HepG2 (cell line): ENCODE results near the gene SECTM1. TPM values are rescaled to one million over a fixed set of nuclear protein-coding genes. Genes with fewer than 3 reads are reported as not detected.

ENCODE experiments used
- HOXA3 ChIP-seq: sonication (generic); formaldehyde crosslinking; IDR thresholded peaks from 2 replicates; pipeline ENCODE4 v1.5.0; 2020; ENCODE audit warnings: missing genetic modification reagents
- HOXA9 ChIP-seq: sonication (generic); formaldehyde crosslinking; IDR thresholded peaks from 2 replicates; pipeline ENCODE4 v1.8.1; 2022; ENCODE audit warnings: missing genetic modification reagents, mild to moderate bottlenecking, moderate library complexity, borderline replicate concordance
- NRL ChIP-seq: sonication (generic); formaldehyde crosslinking; IDR thresholded peaks from 2 replicates; pipeline ENCODE4 v1.5.0; 2020; ENCODE audit warnings: missing genetic modification reagents, mild to moderate bottlenecking, moderate library complexity, borderline replicate concordance
- POLR2G ChIP-seq: fragments of 200-400 bp; formaldehyde crosslinking; IDR thresholded peaks from 2 replicates; pipeline ENCODE4 v1.6.1; 2018; ENCODE audit warnings: mild to moderate bottlenecking, low read depth, low read length, moderate library complexity
- SKI ChIP-seq: fragments of 450-650 bp; IDR thresholded peaks from one replicate; pipeline ENCODE4 v1.6.1; 2018; ENCODE audit warnings: mild to moderate bottlenecking; ENCODE audit not compliant: partially characterized antibody
- STAT5B ChIP-seq: sonication (generic); formaldehyde crosslinking; IDR thresholded peaks from 2 replicates; pipeline ENCODE4 v1.4.0; 2020; ENCODE audit warnings: missing genetic modification reagents
- ZBTB25 ChIP-seq: IDR thresholded peaks from 2 replicates; pipeline ENCODE4 v1.6.1; 2018; ENCODE audit warnings: missing genetic modification reagents
- ZFP91 ChIP-seq: sonication (generic); formaldehyde crosslinking; IDR thresholded peaks from 2 replicates; pipeline ENCODE4 v1.9.0; 2022; ENCODE audit warnings: missing genetic modification reagents, mild to moderate bottlenecking, borderline replicate concordance
- ZIK1 ChIP-seq: sonication (generic); formaldehyde crosslinking; IDR thresholded peaks from 2 replicates; pipeline ENCODE4 v1.5.0; 2020; ENCODE audit warnings: mild to moderate bottlenecking, low read depth, missing genetic modification reagents, borderline replicate concordance
- ZNF567 ChIP-seq: sonication (generic); formaldehyde crosslinking; IDR thresholded peaks from 2 replicates; pipeline ENCODE4 v1.8.1; 2023; ENCODE audit warnings: mild to moderate bottlenecking, missing genetic modification reagents, borderline replicate concordance
- ZNF841 ChIP-seq: sonication (generic); formaldehyde crosslinking; IDR thresholded peaks from 2 replicates; pipeline ENCODE4 v1.8.1; 2023; ENCODE audit warnings: missing genetic modification reagents, borderline replicate concordance
- polyA plus RNA-seq, 8 experiments: library from polyadenylated mRNA; depleted of rRNA in 3 of 8; stranded (reverse) in 7 of 8; unstranded in 1 of 8; fragments of >200 nt; fragmentation: Illumina TruSeq in 4 of 8; extraction: Trizol in 4 of 8; gene quantifications; 2 replicates each; pipeline versions ENCODE4 v1.2.1 to v1.2.3, GENCODE V29; 2011 to 2016; ENCODE audit warnings: low read depth in 4 of 8, missing spikeins in 1 of 8, mixed read lengths in 1 of 8; ENCODE audit not compliant: insufficient read depth in 1 of 8
- total RNA-seq, 5 experiments: library from RNA; depleted of rRNA; stranded (reverse); fragments of >200 nt; fragmentation: Illumina TruSeq; extraction: Trizol; gene quantifications; 2 replicates each; pipeline ENCODE4 v1.2.3, GENCODE V29; 2016; ENCODE audit warnings: low read depth in 1 of 5
- TF ChIP-seq, protein P1 (sequence below): sonication (generic); formaldehyde crosslinking; IDR thresholded peaks from 2 replicates; pipeline ENCODE4 v1.9.0; 2021; ENCODE audit warnings: mild to moderate bottlenecking, missing genetic modification reagents
- TF ChIP-seq, protein P2 (sequence below): sonication (generic); formaldehyde crosslinking; IDR thresholded peaks from 2 replicates; pipeline ENCODE4 v1.5.0; 2020; ENCODE audit warnings: mild to moderate bottlenecking, missing genetic modification reagents, moderate library complexity
- TF ChIP-seq, protein P3 (sequence below): sonication (generic); formaldehyde crosslinking; IDR thresholded peaks from 2 replicates; pipeline ENCODE4 v1.4.0; 2020; ENCODE audit warnings: missing genetic modification reagents

SECTM1 gene
- total and polyA plus RNA-seq, 2 of the 13 experiments (the other 11 are each of a cell fraction or from before 2014, with no cell fraction given), result 3.5 to 5.3 TPM

GRCh38 chr17:82330322-82331239 lies 3.0 kb downstream of the SECTM1 start (continued):
- TF ChIP-seq, protein P1, sequence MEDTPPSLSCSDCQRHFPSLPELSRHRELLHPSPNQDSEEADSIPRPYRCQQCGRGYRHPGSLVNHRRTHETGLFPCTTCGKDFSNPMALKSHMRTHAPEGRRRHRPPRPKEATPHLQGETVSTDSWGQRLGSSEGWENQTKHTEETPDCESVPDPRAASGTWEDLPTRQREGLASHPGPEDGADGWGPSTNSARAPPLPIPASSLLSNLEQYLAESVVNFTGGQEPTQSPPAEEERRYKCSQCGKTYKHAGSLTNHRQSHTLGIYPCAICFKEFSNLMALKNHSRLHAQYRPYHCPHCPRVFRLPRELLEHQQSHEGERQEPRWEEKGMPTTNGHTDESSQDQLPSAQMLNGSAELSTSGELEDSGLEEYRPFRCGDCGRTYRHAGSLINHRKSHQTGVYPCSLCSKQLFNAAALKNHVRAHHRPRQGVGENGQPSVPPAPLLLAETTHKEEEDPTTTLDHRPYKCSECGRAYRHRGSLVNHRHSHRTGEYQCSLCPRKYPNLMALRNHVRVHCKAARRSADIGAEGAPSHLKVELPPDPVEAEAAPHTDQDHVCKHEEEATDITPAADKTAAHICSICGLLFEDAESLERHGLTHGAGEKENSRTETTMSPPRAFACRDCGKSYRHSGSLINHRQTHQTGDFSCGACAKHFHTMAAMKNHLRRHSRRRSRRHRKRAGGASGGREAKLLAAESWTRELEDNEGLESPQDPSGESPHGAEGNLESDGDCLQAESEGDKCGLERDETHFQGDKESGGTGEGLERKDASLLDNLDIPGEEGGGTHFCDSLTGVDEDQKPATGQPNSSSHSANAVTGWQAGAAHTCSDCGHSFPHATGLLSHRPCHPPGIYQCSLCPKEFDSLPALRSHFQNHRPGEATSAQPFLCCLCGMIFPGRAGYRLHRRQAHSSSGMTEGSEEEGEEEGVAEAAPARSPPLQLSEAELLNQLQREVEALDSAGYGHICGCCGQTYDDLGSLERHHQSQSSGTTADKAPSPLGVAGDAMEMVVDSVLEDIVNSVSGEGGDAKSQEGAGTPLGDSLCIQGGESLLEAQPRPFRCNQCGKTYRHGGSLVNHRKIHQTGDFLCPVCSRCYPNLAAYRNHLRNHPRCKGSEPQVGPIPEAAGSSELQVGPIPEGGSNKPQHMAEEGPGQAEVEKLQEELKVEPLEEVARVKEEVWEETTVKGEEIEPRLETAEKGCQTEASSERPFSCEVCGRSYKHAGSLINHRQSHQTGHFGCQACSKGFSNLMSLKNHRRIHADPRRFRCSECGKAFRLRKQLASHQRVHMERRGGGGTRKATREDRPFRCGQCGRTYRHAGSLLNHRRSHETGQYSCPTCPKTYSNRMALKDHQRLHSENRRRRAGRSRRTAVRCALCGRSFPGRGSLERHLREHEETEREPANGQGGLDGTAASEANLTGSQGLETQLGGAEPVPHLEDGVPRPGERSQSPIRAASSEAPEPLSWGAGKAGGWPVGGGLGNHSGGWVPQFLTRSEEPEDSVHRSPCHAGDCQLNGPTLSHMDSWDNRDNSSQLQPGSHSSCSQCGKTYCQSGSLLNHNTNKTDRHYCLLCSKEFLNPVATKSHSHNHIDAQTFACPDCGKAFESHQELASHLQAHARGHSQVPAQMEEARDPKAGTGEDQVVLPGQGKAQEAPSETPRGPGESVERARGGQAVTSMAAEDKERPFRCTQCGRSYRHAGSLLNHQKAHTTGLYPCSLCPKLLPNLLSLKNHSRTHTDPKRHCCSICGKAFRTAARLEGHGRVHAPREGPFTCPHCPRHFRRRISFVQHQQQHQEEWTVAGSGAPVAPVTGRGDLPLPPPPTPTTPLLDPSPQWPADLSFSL (CRISPR knock-in tag), result no peak
- peak; percentile 86 for TF ChIP-seq SKI
- no peak; the same call in 1 of the 2 replicates for TF ChIP-seq ZNF567 (CRISPR knock-in tag)
- TF ChIP-seq ZFP91, result peak; percentile 84
- TF ChIP-seq ZNF841 (CRISPR knock-in tag), result no peak
- TF ChIP-seq, protein P2, sequence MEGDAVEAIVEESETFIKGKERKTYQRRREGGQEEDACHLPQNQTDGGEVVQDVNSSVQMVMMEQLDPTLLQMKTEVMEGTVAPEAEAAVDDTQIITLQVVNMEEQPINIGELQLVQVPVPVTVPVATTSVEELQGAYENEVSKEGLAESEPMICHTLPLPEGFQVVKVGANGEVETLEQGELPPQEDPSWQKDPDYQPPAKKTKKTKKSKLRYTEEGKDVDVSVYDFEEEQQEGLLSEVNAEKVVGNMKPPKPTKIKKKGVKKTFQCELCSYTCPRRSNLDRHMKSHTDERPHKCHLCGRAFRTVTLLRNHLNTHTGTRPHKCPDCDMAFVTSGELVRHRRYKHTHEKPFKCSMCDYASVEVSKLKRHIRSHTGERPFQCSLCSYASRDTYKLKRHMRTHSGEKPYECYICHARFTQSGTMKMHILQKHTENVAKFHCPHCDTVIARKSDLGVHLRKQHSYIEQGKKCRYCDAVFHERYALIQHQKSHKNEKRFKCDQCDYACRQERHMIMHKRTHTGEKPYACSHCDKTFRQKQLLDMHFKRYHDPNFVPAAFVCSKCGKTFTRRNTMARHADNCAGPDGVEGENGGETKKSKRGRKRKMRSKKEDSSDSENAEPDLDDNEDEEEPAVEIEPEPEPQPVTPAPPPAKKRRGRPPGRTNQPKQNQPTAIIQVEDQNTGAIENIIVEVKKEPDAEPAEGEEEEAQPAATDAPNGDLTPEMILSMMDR (CRISPR knock-in tag), result peak; percentile 20; the same call in 1 of the 2 replicates
- peak; percentile 59; the same call in 1 of the 2 replicates for TF ChIP-seq NRL (CRISPR knock-in tag)
- peak; percentile 82 for TF ChIP-seq HOXA3
- TF ChIP-seq ZBTB25, result no peak
- no peak for TF ChIP-seq STAT5B (CRISPR knock-in tag)
- TF ChIP-seq, protein P3, sequence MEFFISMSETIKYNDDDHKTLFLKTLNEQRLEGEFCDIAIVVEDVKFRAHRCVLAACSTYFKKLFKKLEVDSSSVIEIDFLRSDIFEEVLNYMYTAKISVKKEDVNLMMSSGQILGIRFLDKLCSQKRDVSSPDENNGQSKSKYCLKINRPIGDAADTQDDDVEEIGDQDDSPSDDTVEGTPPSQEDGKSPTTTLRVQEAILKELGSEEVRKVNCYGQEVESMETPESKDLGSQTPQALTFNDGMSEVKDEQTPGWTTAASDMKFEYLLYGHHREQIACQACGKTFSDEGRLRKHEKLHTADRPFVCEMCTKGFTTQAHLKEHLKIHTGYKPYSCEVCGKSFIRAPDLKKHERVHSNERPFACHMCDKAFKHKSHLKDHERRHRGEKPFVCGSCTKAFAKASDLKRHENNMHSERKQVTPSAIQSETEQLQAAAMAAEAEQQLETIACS (CRISPR knock-in tag), result no peak
- no peak for TF ChIP-seq POLR2G
- no peak for TF ChIP-seq ZIK1 (CRISPR knock-in tag)
- no peak for TF ChIP-seq HOXA9 (CRISPR knock-in tag)
